DOHH2 (cell line): ENCODE results near the gene ARL8A.

Experiments used
- EZH2phosphoT487 ChIP-seq: fragments of 200-600 bp; sonication (generic); IDR thresholded peaks from 2 replicates; pipeline ENCODE4 v1.6.1; 2017; ENCODE audit warnings: borderline replicate concordance, mild to moderate bottlenecking, antibody characterized with exemption, low read length, moderate library complexity, mixed read lengths
- TF ChIP-seq, protein P1 (sequence below): fragments of 200-600 bp; sonication (generic); IDR thresholded peaks from one replicate; pipeline ENCODE4 v1.5.1; 2014; ENCODE audit warnings: antibody characterized with exemption, mild to moderate bottlenecking, low read depth, low read length; ENCODE audit not compliant: poor library complexity, severe bottlenecking

DNA sequence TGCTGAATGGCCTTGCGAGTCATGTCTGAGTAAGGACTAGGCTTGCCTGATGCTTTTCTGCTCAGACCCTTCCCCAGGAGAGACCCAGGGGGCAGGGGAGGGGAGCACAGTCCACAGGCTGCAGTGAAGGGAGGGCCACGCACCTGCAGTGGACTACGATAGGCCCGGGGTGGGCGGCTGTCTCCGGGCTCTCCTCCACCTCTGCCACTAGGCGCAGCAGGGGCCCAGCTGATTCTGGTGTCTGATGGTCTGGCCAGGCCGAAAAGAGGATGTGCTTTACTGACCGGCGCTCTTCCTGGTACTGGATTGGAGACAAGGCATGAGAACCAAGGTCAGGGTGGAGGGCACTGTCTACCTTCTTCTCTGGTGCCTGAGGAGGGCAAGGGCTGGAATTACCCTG lies 7.9 kb upstream of the ARL8A start:
- no peak for TF ChIP-seq EZH2phosphoT487
- TF ChIP-seq, protein P1, sequence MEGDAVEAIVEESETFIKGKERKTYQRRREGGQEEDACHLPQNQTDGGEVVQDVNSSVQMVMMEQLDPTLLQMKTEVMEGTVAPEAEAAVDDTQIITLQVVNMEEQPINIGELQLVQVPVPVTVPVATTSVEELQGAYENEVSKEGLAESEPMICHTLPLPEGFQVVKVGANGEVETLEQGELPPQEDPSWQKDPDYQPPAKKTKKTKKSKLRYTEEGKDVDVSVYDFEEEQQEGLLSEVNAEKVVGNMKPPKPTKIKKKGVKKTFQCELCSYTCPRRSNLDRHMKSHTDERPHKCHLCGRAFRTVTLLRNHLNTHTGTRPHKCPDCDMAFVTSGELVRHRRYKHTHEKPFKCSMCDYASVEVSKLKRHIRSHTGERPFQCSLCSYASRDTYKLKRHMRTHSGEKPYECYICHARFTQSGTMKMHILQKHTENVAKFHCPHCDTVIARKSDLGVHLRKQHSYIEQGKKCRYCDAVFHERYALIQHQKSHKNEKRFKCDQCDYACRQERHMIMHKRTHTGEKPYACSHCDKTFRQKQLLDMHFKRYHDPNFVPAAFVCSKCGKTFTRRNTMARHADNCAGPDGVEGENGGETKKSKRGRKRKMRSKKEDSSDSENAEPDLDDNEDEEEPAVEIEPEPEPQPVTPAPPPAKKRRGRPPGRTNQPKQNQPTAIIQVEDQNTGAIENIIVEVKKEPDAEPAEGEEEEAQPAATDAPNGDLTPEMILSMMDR: no peak
